ENCODE results near the gene GPHA2. TPM values are rescaled to one million over a fixed set of nuclear protein-coding genes. Genes with fewer than 3 reads are reported as not detected.
A peak's percentile ranks its signal among the peaks of the same experiment; 100 is the strongest.
"Not testable (repeated sequence)": the region's sequence is repeated elsewhere in the genome, so short reads cannot be mapped to it uniquely, and the experiment has no call there.

GPHA2 gene, protein sequence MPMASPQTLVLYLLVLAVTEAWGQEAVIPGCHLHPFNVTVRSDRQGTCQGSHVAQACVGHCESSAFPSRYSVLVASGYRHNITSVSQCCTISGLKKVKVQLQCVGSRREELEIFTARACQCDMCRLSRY
- 0.35 TPM for polyA plus RNA-seq (ENCODE audit: insufficient read length)

DNA sequence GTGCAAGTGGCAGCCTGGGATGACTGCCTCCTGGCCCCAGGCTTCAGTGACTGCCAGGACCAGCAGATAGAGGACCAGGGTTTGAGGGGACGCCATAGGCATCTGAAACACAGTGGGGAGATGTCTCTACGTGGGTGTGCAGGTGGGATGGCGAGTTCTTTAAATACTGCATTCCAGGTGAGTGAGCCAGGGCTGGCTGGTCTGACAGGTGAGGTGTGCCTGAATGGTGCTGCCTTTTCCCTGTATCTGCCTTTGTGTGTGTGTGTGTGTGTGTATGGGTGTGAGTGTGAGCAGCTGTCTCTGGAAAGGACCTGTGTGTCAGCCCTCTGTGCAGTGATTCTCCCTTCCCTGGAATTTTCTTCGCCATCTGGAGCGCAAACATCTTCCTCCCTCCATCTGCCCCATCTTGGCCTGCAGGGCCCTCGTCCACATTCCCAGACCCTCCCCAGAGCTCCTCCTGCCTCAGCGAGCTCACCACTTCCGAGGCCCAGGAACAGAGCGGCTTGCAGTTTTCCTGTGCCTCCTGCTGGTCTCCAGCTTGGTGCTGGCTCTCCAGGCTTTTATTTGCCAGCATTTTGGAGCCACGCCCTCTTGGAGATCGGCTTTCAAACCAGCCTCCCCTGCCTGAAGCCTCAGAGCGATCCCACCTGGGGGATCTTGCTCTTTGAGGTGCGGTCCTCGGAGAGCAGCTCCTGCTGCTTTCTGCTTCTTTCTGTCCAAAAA lies at the start of gene GPHA2:
Gene GPHA2, minus strand, starts transcription at position 535 of the 723 bp plus-strand sequence. Its CDS starts 433 bp downstream, at position 102.
- no peak for DNase-seq (ENCODE audit: low read depth)

DNA sequence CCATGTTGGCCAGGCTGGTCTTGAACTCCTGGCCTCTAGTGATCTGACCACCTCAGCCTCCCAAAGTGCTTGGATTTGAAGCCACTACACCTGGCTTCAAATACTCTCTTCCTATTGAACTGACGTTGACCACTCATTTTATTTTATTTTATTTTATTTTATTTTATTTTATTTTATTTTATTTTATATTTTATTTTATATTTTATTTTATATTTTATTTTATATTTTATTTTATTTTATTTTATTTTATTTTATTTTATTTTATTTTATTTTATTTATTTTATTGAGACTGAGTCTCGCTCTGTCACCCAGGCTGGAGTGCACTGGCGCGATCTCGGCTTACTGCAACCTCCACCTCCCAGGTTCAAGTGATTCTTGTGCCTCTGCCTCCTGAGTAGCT lies 47.6 kb upstream of the GPHA2 start:
- DNase-seq (ENCODE audit: low read depth) = not testable (repeated sequence)

DNA sequence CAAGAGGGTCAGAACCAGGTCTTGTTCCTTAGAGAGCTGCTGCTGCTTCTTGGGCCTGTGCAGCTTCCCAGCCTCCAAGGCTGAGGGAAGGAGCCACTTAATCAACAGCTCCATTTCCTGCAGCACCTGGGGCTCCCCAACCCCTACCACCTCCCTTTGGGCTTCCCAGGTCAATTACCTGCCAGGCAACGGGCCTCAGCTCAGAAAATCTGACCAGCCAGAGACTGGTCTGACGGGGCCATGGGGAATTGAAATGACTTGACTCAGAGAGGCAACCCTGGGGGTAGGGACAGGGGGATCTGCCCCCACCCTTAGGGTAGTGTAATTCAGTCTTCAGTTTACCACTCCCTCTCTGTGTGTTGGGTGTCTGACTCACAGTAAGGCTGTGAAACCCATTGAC lies 41.0 kb upstream of the GPHA2 start:
- no peak for DNase-seq (ENCODE audit: low read depth)

DNA sequence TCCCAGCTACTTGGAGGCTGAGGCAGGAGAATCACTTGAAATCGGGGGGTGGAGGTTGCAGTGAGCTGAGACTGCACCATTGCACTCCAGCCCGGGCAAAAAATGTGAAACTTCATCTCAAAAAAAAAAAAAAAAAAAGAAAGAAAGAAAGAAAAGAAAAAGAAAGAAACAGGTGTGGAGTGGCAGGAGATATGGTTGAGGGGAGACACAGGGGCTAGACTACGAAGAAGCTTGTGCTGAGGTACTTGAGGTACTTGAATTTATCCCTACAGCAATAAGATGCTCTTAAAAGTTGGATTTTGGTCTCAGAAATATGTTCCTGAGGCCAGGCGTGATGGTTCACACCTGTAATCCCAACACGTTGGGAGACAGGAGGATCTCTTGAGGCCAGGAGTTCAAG lies 38.4 kb upstream of the GPHA2 start:
- no peak for DNase-seq (ENCODE audit: low read depth)

DNA sequence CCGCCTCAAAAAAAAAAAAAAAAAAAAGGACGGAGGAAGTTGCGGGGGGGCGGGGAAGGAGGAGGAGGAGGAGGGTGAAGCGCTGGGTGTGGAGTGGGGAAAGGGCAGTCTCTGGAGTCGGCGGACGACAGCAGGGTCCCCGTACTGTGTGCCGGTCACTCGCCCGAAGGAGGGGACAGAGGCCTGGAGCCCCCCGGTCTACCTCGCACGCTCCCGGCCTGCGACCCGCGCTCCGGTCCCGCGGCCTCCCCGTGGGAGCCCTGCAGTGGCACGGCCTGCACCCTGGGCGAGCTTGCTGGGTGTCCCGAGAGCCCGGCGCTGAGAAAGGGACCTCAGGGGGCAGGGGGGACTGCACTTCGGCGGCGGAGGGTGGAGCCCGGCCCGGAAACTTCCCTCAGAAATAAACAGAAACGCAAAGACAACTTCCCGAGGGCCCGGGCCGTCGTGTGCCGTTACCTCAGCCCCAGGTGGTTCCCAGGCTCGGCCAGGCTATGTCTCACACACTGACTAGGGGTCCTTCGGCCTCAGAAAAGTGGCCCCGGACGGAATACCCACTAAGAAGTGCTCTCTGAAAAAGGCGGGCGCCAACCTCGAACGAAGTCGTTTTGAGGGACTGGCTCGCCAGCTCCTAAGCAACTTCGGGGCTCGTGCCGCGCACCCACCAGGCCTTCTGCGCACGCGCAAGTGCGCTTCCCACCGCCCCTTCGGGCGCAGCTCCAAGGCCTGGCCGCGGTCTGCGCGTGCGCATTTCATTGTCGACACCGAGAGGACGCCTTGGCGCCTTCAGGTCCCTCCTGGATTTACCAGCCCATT lies 35.9 kb upstream of the GPHA2 start, which contains the start of gene MAJIN:
Gene MAJIN, minus strand, starts transcription at position 688 of the 813 bp plus-strand sequence. CDS start 12,703 bp downstream, outside the sequence.
- DNase-seq (ENCODE audit: low read depth) = peak; percentile 48

DNA sequence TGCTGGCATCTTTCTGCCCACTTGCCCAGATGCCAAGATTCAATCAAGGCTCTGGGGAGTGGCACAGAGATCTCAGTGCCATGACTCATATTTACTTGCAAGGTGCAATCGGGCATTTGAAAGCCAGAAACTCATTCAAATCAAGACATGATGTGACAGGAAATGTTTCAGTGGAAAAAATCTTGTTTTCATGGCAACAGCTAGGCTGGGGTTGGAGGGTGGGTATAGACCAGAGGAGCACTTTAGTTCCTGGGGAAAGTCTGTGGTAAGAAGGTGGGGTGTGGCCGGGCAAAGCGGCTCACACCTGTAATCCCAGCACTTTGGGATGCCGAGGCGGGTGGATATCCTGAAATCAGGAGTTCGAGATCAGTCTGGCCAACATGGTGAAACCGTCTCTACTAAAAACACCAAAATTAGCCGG lies 35.0 kb upstream of the GPHA2 start:
- no peak for DNase-seq (ENCODE audit: low read depth)

DNA sequence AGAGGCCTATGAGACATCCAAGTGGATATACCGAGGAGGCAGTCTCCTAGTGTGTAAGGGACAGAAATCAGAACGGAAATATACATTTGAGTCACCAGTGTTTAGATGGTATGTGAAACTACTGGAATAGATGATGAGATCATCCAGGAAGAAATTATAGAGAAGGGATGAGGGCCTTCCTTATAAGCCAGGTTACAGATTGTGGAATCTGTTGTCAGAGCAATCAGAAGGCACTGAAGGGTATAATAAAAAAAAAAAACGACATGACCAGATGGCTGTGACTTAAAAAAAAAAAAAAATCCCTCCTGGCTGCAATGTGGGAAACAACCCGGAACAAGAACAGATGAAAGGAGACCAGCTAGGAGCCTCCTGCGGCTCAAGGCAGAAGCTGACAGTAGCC lies 33.5 kb upstream of the GPHA2 start:
- DNase-seq (ENCODE audit: low read depth) = no peak

DNA sequence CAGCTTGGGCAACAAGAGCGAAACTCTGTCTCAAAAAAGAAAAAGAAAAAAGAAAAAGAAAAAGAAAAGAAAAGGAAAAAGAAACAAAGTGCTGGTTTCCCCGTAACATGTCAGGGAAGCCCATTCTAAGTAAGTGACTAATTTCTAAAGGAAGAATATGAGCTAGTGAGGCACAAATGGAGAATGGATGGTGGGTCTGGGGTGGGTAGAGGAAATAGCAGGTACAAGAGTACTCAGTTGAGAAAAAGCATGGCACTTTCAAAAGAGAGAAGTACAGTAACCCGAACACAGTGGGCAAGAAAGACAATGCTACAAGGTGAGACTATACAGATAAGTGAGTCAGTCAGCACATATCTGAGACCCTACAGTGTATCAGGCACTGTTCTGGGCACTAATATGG lies 31.7 kb upstream of the GPHA2 start:
- DNase-seq (ENCODE audit: low read depth) = no peak

DNA sequence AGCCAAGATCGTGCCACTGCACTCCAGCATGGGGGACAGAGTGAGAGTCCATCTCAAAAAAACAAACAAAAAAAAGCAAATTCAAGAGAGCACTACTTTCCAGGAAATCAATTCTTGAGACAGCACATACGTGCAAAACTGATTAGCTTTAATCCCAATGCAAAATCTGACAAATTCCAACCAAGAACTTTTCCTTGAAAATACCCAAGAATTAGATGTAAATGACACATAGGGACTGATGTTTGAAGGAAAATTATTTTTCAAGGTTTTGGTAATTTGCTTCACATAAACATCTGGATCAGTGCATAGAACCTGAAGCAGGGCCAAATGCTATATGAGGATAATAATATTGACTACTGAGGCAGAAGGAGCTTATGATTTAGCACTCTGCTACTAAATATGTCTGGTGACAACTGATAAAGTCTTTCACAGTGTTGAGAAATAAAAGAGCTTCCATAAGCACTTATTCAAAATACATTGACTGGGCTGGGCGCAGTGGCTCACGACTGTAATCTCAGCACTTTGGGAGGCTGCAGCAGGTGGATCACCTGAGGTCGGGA lies 27.5 kb upstream of the GPHA2 start:
- DNase-seq (ENCODE audit: low read depth) = no peak

DNA sequence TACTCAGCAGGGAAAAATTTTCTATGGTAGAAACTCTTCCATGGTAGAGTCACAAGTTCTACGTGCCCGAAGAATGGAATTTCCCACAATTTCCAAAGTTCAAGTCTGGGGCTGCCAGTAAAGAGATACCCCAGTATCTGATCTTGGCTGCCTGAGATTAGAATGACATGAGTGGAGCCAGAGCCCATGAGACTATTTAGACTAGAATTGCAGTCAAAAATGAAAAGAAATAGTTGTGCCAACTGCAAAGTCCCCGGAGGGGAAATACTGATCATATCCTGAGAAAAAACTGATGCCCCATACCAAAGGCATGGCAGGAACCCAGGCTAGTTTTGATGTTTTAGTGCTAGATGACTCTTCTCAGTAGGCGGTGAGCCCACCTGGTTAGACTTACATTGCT lies 25.0 kb upstream of the GPHA2 start:
- DNase-seq (ENCODE audit: low read depth) = no peak

DNA sequence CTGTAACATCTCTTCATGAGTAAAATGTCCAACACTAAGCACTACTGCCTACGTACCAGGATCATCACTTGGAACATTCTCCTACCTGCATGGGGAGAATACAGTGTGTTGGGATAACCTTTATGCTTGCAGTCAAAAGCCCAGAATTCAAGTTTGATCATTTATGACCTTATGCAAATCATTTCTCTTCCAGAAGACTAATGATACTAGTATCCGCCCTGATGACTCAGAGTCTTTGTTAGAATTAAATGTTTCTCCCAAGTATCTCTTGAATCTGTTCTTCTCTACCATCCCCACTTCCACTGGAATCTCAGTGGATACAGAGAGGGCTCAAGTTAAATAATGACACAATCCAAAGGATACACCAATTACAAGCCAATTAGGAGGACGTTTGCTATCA lies 23.8 kb upstream of the GPHA2 start:
- no peak for DNase-seq (ENCODE audit: low read depth)

DNA sequence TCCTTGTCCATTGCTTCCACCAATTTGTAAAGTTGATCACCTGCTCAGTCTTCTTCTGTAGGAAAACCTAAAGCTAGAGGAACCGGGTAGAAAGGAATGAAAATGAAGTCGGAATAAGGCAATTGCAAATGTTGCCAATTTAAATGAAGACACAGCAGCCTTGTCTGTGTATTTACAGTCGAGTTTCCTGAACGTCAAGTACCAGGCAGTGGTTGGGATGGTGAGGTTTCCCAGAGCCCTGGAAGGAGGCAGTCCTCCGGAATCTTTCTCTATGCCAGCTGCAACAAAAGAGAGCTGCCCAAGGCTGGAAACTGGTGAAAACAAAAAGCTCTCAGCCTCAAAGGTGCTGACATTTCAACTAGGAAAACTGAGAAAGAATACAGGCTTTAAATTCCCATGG lies 18.5 kb upstream of the GPHA2 start:
- DNase-seq (ENCODE audit: low read depth) = no peak

DNA sequence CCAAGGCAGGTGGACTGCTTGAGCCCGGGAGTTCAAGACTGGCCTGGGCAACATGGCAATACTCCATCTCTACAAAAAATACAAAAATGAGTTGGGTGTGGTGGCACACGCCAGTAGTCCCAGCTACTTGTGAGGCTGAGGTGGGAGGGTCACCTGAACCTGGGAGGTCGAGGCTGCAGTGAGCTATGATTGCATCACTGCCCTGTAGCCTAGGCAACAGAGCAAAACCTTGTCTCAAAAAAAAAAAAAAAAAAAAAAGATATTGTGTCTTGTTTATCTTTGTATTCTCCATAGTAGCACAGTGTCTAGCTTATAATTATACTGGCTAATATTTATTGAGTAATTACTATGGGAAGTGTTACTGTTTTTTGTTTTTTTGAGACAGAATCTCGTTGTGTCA lies 15.8 kb upstream of the GPHA2 start:
- DNase-seq (ENCODE audit: low read depth) = no peak

DNA sequence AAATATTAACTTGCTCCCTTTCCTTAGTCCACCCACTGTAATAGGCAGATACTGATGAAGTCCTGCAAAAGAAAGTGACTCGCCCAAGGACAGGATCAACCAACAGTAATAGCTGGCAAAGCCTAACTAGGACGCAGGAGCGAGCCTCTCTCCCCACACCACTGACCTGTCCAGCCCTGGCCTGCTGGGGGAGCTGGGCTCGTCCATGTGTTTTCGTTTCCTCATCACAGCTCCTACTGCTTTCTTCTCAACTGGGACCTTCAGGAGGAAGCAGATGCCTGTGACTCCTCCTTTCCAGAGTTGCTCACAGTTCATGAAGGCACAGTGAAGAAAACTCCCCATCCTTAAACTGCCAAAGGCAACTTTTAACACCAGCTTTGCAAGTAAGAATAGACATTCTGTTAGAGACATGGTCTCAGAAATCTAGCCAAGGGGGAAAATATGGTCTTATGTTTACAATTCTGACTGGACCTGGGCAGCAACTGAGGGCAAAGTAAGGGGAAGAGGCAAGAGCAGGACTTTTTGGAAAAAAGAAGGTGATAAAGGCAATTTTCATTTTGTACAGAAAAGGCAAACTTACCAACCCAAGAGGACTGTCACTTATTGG lies 11.6 kb upstream of the GPHA2 start:
- DNase-seq (ENCODE audit: low read depth) = no peak

DNA sequence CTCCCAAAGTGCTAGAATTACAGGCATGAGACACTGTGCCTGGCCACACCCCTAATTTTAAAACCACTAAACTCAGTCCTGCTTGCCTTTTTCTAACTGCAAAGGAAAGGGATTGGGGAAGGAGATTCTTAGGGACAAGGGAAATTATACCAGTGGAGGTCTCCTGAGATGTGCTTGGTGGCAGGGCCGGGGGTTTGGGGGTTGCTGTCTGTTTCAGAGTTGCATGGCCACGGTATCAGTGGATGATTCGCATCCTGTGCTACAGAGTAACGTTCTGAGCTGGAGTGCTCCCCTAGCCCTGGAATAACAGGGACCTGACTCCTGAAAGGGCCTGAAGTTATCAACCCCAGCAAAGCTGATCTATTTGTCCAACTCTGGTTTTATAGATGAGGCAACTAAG lies 846 bp upstream of the GPHA2 start:
- no peak for DNase-seq (ENCODE audit: low read depth)

DNA sequence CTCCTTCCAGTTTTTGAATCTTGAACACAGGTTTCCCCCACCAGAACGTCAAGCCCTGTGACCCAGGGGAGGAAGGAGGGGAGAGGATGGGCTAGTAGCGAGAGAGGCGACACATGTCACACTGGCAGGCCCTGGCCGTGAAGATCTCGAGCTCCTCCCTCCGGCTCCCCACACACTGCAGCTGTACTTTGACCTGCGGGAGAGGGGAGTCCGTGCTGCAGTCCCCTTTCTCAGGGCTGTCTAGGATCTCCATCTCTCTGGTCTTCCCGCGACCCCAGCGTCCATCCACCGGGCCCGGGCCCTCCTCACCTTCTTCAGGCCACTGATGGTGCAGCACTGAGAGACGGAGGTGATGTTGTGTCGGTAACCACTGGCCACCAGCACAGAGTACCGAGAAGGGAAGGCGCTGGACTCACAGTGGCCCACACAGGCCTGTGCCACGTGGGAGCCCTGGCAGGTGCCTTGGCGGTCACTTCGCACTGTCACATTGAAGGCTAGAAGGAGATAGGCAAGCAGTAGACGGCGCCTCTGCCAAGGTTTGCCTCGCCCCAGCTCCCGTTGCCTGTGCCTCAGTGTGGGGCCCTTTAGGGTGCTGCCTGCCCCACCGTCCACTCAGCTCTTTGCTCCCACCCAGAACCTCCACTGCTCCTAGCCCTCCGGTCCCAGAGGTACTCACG lies 873 bp downstream of the GPHA2 start:
- no peak for DNase-seq (ENCODE audit: low read depth)

DNA sequence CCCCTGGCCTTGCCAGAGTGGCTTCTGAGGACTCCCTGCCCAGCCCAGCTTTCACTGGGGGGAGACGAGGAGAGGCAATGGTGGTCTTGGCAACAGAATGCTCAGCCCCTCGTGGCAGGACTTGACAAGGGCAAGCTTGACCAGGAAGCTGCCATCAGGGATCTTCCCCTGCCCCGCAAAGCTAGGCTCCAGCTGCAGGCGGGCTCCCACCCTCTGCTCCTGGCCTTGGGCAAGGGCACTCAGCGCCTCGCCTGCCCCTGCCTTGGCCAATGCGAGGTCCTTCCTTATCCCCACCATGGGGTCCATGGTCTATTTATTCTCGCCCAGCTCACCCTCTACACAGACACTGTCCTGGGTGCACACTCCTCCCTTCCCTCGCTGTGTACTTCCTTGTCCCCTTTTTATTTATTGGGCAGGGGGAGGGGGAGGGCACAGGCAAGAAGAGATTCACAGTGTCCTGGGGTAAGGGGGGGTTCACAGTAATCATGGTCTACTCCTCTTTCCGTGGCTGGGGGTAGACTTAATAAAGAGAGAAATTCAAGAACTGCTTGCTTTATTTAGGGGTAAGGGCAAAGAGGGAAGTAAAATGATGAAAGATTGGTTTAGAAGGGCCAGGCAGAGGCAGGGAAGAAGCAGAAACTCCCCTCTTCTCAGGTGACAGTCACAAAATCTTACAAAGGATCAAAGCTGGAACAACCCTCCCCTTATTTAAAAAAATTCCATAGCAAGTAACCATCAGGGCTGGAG lies 1.6 kb downstream of the GPHA2 start:
- no peak for DNase-seq (ENCODE audit: low read depth)

DNA sequence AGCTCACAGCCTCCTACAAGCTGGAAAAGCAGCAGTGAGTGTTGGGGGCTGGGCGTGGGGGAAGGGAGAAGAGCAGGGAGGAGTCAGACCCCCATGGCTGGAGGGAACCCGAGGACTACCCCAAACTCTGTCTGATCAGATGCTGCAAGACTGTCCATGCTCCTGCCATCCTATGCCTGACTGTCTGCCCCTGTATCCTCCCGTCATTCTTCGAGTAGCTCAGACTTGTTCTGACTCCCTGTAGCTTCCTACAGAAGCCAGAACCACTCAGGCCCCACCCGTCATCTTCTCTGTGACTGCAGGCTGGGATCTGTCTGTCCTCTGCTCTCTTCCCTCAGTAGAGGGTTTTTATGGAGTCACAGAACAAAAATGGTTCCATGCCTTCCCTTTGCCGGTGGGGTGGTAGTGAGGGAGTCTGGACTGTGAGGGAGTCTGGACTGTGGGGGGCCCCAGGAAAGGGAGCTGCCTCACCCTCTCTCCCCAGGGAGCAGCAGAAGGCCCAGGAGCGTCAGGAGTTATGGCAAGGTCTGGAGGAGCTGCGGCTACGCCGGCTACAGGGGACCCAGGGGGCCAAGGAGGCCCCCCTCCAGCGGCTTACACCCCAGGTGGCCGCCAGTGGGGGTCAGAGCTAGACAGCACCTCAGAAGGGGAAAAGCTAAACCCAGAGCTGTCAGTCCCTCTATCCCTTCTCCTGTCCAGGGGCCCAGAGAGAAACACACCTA lies 2.3 kb downstream of the GPHA2 start:
- DNase-seq (ENCODE audit: low read depth) = no peak

DNA sequence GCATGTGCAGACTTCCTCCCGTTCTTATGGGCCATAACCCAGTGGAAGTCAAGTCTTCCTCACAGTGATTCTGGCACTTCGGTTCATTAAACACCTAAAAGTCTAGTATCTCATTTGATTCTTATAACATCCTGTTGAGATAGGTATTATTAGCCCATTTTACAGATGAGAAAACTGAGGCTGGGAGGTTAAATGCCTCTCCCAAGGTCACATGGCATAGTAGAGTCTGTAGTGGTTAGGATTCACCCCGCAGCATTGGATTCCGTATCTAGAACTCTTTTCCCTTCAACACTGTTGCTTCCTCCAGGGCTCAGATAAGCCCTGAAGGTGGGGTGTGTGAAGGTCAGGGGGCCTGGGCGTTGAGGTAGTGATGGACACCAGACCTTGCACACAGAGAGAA lies 3.4 kb downstream of the GPHA2 start:
- no peak for DNase-seq (ENCODE audit: low read depth)

DNA sequence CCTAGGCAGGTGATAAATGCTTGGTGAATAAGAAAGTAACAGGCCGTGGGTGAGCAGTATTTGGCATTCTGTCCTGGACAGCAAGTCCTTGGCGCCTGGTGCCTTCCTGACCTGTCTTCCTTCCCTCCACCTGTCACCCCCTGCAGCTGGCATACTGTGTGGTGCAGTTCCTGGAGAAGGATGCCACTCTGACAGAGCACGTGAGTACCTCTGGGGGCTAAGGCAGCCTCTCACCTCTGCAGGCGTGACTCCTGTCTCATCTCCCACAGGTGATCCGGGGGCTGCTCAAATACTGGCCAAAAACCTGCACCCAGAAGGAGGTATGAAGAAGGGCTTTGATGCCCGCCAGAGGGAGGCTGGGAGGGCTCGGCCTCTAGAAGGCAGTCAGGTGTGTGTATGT lies 4.4 kb downstream of the GPHA2 start:
- DNase-seq (ENCODE audit: low read depth) = no peak

All from forelimb muscle (tissue), 1 donor.